Measurements from ENCODE around the gene ARF1.

DNA sequence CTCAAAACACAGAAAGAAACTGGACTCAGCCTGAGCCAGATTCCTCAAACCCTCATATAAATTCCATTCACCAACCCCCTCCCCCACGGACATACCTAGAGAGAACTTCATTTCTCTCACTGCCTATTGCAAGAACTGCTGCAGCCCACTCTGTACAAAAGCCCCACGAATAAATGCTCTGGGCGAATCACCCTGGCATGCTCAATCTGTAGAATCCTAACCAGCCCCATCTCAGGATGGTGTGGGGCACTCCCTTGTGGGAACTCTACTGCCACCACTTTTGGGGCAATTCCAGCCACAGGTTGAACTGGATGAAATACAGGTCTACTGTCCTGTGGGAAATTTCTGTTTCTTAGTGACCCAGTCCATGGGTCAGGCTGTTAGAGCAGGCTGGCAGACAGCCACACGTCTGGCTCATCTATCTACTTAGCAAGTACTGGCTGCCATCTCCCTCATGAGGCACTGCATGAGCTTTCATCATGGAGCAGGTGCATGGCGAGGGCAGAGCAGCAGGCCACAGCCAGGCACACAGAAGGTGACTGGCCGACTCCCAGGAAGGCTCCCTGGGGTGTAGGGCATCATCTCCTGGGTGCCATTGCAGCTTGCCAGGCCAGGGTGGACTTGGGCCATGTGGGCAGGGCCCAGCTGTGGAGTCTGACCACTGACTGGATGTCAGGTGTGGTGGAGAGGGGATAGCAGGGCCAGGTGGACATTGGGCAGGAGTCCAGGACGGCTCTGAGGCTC lies 22.2 kb downstream of the ARF1 start:
- TF ChIP-seq CTCF (optimal IDR thresholded peaks at IDR 0.05 in 1 of 3, IDR thresholded peaks at IDR 0.05 in 1 of 3, conservative IDR thresholded peaks at IDR 0.05 in 1 of 3; ENCODE audit: extremely low read depth in 1 of 3, insufficient read depth in 2 of 3, low read length in 3 of 3) = no peak
- no peak for TF ChIP-seq EZH2 (IDR thresholded peaks at IDR 0.05; ENCODE audit: low read length)

Measured in keratinocyte (primary cell).